Skeletal muscle tissue (tissue), 4 donors: ENCODE results near the gene CDH2. TPM values are rescaled to one million over a fixed set of nuclear protein-coding genes. Genes with fewer than 3 reads are reported as not detected.

Experiments used
- H3K27ac ChIP-seq: one replicate; pipeline ENCODE4 v1.7.0; 2013; ENCODE audit warnings: mild to moderate bottlenecking, low read depth, low read length, inconsistent platforms
- H3K27me3 ChIP-seq, 3 donors: one replicate each; pipeline ENCODE4 v1.7.0; 2013; ENCODE audit warnings: low read length in 3 of 3; ENCODE audit not compliant: control insufficient read depth in 3 of 3, insufficient read depth in 3 of 3
- H3K36me3 ChIP-seq, 3 donors: one replicate each; pipeline ENCODE4 v1.7.0; 2013; ENCODE audit warnings: low read length in 3 of 3; ENCODE audit not compliant: control insufficient read depth in 3 of 3, insufficient read depth in 3 of 3
- H3K4me1 ChIP-seq, 3 donors: one replicate each; pipeline ENCODE4 v1.7.0; 2013; ENCODE audit warnings: low read length in 3 of 3, mild to moderate bottlenecking in 3 of 3; ENCODE audit not compliant: control insufficient read depth in 3 of 3, insufficient read depth in 3 of 3
- H3K4me3 ChIP-seq, 3 donors: one replicate each; pipeline ENCODE4 v1.7.0; 2013; ENCODE audit warnings: low read length in 3 of 3
- H3K9ac ChIP-seq, 3 donors: one replicate each; pipeline ENCODE4 v1.7.0; 2013; ENCODE audit warnings: low read length in 3 of 3, mild to moderate bottlenecking in 3 of 3, moderate library complexity in 2 of 3, low read depth in 1 of 3
- H3K9me3 ChIP-seq, 3 donors: one replicate each; pipeline ENCODE4 v1.7.0; 2013; ENCODE audit warnings: low read length in 3 of 3; ENCODE audit not compliant: control insufficient read depth in 3 of 3
- total RNA-seq: library from RNA; depleted of rRNA; stranded (reverse); fragments of >200 nt; gene quantifications from one replicate; pipeline ENCODE4 v1.2.3, GENCODE V29; 2014
- donor health status: Osteomylitis.

The CDH2 gene
- total RNA-seq, 1 donor from 2014 or later = 4.7 TPM

- H3K9ac ChIP-seq = no peak overlapping the region
- H3K27me3 ChIP-seq = no peaks in the 10 kb centered on the region
- H3K27ac ChIP-seq = no peak overlapping the region
- H3K9me3 ChIP-seq = no peaks in the 10 kb centered on the region
- H3K36me3 ChIP-seq = no peaks in the 10 kb centered on the region
- H3K4me1 ChIP-seq = no peaks in the 10 kb centered on the region
- no peak overlapping the region for H3K4me3 ChIP-seq
Measured at GRCh38 chr18:28095631-28096030, 81.3 kb downstream of the CDH2 start.

- Histone ChIP-seq H3K27ac (no peak overlapping the region), H3K36me3 (no peaks in the 10 kb centered on the region), H3K27me3 (no peaks in the 10 kb centered on the region), H3K9ac (no peak overlapping the region), H3K4me1 (no peaks in the 10 kb centered on the region), H3K9me3 (no peaks in the 10 kb centered on the region), H3K4me3 (no peak overlapping the region)
Measured at GRCh38 chr18:28095041-28095440, 81.9 kb downstream of the CDH2 start.

GRCh38 chr18:28091197-28091596, 85.7 kb downstream of the CDH2 start:
- H3K4me3 ChIP-seq = no peak overlapping the region
- no peak overlapping the region for H3K9ac ChIP-seq
- H3K27ac ChIP-seq = no peak overlapping the region
- no peaks in the 10 kb centered on the region for H3K9me3 ChIP-seq
- no peaks in the 10 kb centered on the region for H3K4me1 ChIP-seq
- H3K27me3 ChIP-seq = no peaks in the 10 kb centered on the region
- H3K36me3 ChIP-seq = no peaks in the 10 kb centered on the region

GRCh38 chr18:28088477-28088876, 88.5 kb downstream of the CDH2 start:
- H3K4me1 ChIP-seq = no peaks in the 10 kb centered on the region
- H3K36me3 ChIP-seq = no peaks in the 10 kb centered on the region
- no peak overlapping the region for H3K4me3 ChIP-seq
- no peaks in the 10 kb centered on the region for H3K27me3 ChIP-seq
- H3K27ac ChIP-seq = no peak overlapping the region
- no peaks in the 10 kb centered on the region for H3K9me3 ChIP-seq
- no peak overlapping the region for H3K9ac ChIP-seq

DNA sequence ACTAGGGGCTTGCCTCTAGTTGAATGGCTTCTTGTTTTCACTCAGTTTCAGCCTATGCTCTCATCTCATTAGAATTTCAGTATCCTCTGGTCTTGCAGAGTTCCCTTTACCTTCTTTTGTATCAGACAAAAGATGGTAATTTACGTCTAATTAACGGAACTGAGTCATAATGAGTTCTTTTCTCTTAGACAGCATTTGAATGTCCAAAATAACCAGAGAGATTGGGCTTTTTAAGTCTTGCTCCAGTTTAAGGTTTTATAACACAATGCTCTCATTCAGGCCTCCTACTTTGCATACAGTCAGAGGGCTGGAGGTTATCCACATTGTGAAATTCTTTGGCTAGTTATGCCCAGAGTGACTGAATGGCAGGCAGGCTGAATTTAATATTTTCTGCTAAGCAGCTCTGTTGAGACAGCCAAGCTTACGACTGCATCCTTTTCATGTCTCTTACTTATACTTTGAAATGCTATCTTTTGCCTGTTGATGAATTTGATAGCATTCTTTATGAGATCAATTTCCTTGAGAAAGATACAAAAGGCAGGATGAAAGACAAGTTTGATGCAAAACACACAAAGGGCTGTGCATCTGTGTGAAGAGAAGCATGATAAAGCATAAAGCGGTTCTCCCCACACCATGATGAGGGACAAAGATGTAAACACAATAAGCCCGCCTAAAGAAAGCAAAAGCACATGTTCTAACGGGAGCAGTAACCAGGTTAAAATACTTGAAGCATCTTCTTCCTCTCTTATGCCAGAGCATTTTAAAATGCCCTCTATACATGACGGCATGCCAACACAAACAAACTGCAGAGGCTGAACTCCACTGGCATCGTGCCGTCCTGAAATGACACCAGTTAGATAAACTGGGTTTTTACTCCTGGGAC, 90.0 kb downstream of the CDH2 start:
- Histone ChIP-seq H3K9ac (no peak overlapping the region), H3K9me3 (no peaks in the 10 kb centered on the region), H3K4me3 (no peak overlapping the region), H3K27ac (no peak overlapping the region), H3K27me3 (no peaks in the 10 kb centered on the region), H3K36me3 (no peaks in the 10 kb centered on the region), H3K4me1 (no peaks in the 10 kb centered on the region)

- Histone ChIP-seq H3K27ac (no peak overlapping the region), H3K4me1 (no peaks in the 10 kb centered on the region), H3K27me3 (no peaks in the 10 kb centered on the region), H3K9ac (no peak overlapping the region), H3K36me3 (no peaks in the 10 kb centered on the region), H3K9me3 (no peaks in the 10 kb centered on the region), H3K4me3 (no peak overlapping the region)
Measured at GRCh38 chr18:28081516-28081915, 95.4 kb downstream of the CDH2 start.

- no peak overlapping the region for H3K4me3 ChIP-seq
- no peak overlapping the region for H3K9ac ChIP-seq
- H3K4me1 ChIP-seq = no peaks in the 10 kb centered on the region
- no peaks in the 10 kb centered on the region for H3K36me3 ChIP-seq
- no peaks in the 10 kb centered on the region for H3K27me3 ChIP-seq
- H3K9me3 ChIP-seq = no peaks in the 10 kb centered on the region
- no peak overlapping the region for H3K27ac ChIP-seq
Measured at GRCh38 chr18:28080876-28081300, 96.0 kb downstream of the CDH2 start.

DNA sequence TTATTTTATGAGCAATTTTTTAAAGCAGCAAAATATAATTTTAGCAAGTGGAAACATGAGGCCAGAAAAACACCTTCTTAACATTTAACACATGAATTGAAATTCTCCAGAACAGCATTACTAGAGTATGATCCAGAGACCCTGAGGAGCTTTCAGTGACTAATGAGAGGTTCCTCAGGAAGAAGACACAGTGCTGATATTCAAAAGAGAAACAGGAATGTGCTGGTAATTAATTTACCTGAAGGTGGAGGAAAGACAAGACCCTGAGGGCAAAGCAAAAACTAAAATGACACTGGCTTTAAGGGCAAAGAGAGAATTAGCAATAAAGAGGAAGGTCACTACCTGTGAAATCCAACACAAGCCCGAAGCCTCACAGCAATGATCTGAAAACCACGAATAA, 97.0 kb downstream of the CDH2 start:
- no peaks in the 10 kb centered on the region for H3K9me3 ChIP-seq
- H3K27me3 ChIP-seq = no peaks in the 10 kb centered on the region
- no peak overlapping the region for H3K9ac ChIP-seq
- H3K4me1 ChIP-seq = no peaks in the 10 kb centered on the region
- no peak overlapping the region for H3K4me3 ChIP-seq
- H3K36me3 ChIP-seq = no peaks in the 10 kb centered on the region
- H3K27ac ChIP-seq = no peak overlapping the region

- no peaks in the 10 kb centered on the region for H3K9me3 ChIP-seq
- H3K27me3 ChIP-seq = no peaks in the 10 kb centered on the region
- no peak overlapping the region for H3K4me3 ChIP-seq
- H3K9ac ChIP-seq = no peak overlapping the region
- H3K36me3 ChIP-seq = no peaks in the 10 kb centered on the region
- H3K4me1 ChIP-seq = no peaks in the 10 kb centered on the region
- no peak overlapping the region for H3K27ac ChIP-seq
Measured at GRCh38 chr18:28078849-28079248, 98.1 kb downstream of the CDH2 start.

DNA sequence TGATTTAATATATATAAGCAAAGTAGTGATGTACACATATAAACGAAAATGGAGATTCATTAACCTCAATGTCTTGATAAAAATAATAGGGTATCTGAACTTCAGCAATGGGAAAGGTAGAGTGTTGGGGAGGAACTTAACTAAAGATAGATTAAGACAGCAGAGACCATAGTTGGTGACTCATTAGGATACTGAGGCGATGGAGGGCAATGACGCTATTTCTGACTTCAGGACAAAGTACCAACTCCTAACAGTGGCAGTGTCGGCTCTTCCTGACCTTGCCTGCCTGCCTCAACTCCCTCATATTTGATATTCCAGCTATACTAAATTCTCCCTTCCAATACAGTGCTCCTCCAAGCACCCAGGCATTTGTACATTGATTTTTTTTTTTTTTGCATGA, 98.6 kb downstream of the CDH2 start:
- H3K4me3 ChIP-seq = no peak overlapping the region
- H3K36me3 ChIP-seq = no peaks in the 10 kb centered on the region
- H3K9ac ChIP-seq = no peak overlapping the region
- no peaks in the 10 kb centered on the region for H3K9me3 ChIP-seq
- no peak overlapping the region for H3K27ac ChIP-seq
- no peaks in the 10 kb centered on the region for H3K27me3 ChIP-seq
- H3K4me1 ChIP-seq = no peaks in the 10 kb centered on the region
